K562 (cell line): Measurements from ENCODE around the gene ZNF514.

Source experiments
- CTCF ChIP-seq, 3 experiments: IDR thresholded peaks in 2 of 3; conservative IDR thresholded peaks in 1 of 3; 2 replicates each; pipeline ENCODE4 v1.5.1; 2011 to 2012; ENCODE audit warnings: low read length in 3 of 3, mild to moderate bottlenecking in 3 of 3, control low read depth in 2 of 3, improper control_type of control experiment in 1 of 3, inconsistent platforms in 1 of 3, low read depth in 1 of 3, mixed read lengths in 1 of 3, moderate library complexity in 1 of 3; ENCODE audit not compliant: insufficient read depth in 2 of 3
- CTCFL ChIP-seq: IDR thresholded peaks from 2 replicates; pipeline ENCODE4 v1.6.1; 2011; ENCODE audit warnings: borderline replicate concordance, low read depth, mild to moderate bottlenecking, moderate library complexity, low read length; ENCODE audit not compliant: insufficient read depth, poor library complexity, severe bottlenecking
- GTF2F1 ChIP-seq: IDR thresholded peaks from 2 replicates; pipeline ENCODE4 v1.6.1; 2011; ENCODE audit warnings: low read depth, low read length, improper control_type of control experiment
- MAX ChIP-seq: sonication (generic); formaldehyde crosslinking; IDR thresholded peaks from 2 replicates; pipeline ENCODE4 v1.9.0; 2022; ENCODE audit warnings: mild to moderate bottlenecking, missing genetic modification reagents
- MITF ChIP-seq: IDR thresholded peaks from 2 replicates; pipeline ENCODE4 v1.6.1; 2014; ENCODE audit warnings: antibody characterized with exemption
- NR2C2 ChIP-seq, 2 experiments: fragments of 200-800 bp in 1 of 2; sonication (Bioruptor generic) in 1 of 2; sonication (generic) in 1 of 2; formaldehyde crosslinking in 1 of 2; IDR thresholded peaks; 2 replicates each; pipeline versions ENCODE4 v1.6.1 to v1.8.0; 2016 to 2022; ENCODE audit warnings: mild to moderate bottlenecking in 1 of 2, missing compliant biosample characterization in 1 of 2, missing genetic modification characterization in 1 of 2, missing genetic modification reagents in 1 of 2
- SAFB ChIP-seq: fragments of 200-400 bp; formaldehyde crosslinking; IDR thresholded peaks from 2 replicates; pipeline ENCODE4 v1.6.1; 2017; ENCODE audit warnings: low read depth, low read length, borderline replicate concordance
- TRIM25 ChIP-seq: fragments of 450-650 bp; IDR thresholded peaks from 2 replicates; pipeline ENCODE4 v1.7.0; 2016; ENCODE audit warnings: borderline replicate concordance
- ZBTB43 ChIP-seq: sonication (generic); formaldehyde crosslinking; IDR thresholded peaks from 2 replicates; pipeline ENCODE4 v1.8.0; 2023; ENCODE audit warnings: mild to moderate bottlenecking, missing genetic modification reagents

- TF ChIP-seq CTCF (IDR thresholded peaks at IDR 0.05 in 2 of 3, conservative IDR thresholded peaks at IDR 0.05 in 1 of 3; ENCODE audit: insufficient read depth in 2 of 3, low read depth in 1 of 3, low read length in 3 of 3) (peak; percentile 70 to 75 (median 75)), ZBTB43 (CRISPR knock-in tag) (no peak), CTCFL (peak; percentile 65), MAX (CRISPR knock-in tag) (no peak), GTF2F1 (no peak), NR2C2 (CRISPR knock-in tag; IDR thresholded peaks at IDR 0.05) (no peak), NR2C2 (tag; IDR thresholded peaks at IDR 0.05) (no peak), TRIM25 (no peak), MITF (no peak), SAFB (no peak)
These were observed 44.2 kb downstream of the ZNF514 start for GRCh38 chr2:95115418-95115817.
